VCaP (cell line): Measurements from ENCODE around the gene ADARB2.

Experiments
- H3K27ac ChIP-seq: fragments of 450-650 bp; 2 replicates; pipeline ENCODE4 v1.5.1; 2017
- CTCF ChIP-seq: fragments of 450-650 bp; conservative IDR thresholded peaks from 2 replicates; pipeline ENCODE4 v1.5.1; 2017; ENCODE audit warnings: mild to moderate bottlenecking, moderate library complexity

ADARB2 gene

GRCh38 chr10:1476455-1476803 lies 260.9 kb downstream of the ADARB2 start:
- H3K27ac ChIP-seq = peak overlapping the region; percentile 72

GRCh38 chr10:1475771-1476454 lies 261.4 kb downstream of the ADARB2 start:
- no peak for TF ChIP-seq CTCF

More at GRCh38 chr10:1476455-1476803, 260.9 kb downstream of the ADARB2 start:
- no peak for TF ChIP-seq CTCF

GRCh38 chr10:1475098-1475591 lies 262.2 kb downstream of the ADARB2 start:
- peak overlapping the region; percentile 72; the same call in 1 of the 2 replicates for H3K27ac ChIP-seq
- TF ChIP-seq CTCF = no peak

More at GRCh38 chr10:1475771-1476454, 261.4 kb downstream of the ADARB2 start:
- H3K27ac ChIP-seq = peak overlapping the region; percentile 72

- no peak for TF ChIP-seq CTCF
- peak overlapping the region; percentile 72; the same call in 1 of the 2 replicates for H3K27ac ChIP-seq
Measured at GRCh38 chr10:1474376-1475097, 262.8 kb downstream of the ADARB2 start.

GRCh38 chr10:1473874-1474273 lies 263.5 kb downstream of the ADARB2 start:
- no peak overlapping the region; the same call in 1 of the 2 replicates for H3K27ac ChIP-seq
- no peak for TF ChIP-seq CTCF

- H3K27ac ChIP-seq = no peak overlapping the region
- TF ChIP-seq CTCF = no peak
Measured at GRCh38 chr10:1472178-1472958, 265.0 kb downstream of the ADARB2 start.

- no peak overlapping the region for H3K27ac ChIP-seq
- TF ChIP-seq CTCF = no peak
Measured at GRCh38 chr10:1468811-1469210, 268.5 kb downstream of the ADARB2 start.
